Glutamatergic neuron (in vitro differentiated cells): ENCODE results near the gene TLK2. TPM values are rescaled to one million over a fixed set of nuclear protein-coding genes. Genes with fewer than 3 reads are reported as not detected.
"Not testable (repeated sequence)": the region's sequence is repeated elsewhere in the genome, so short reads cannot be mapped to it uniquely, and the experiment has no call there.

Experiments
- DNase-seq: peaks from one replicate; pipeline ENCODE4 v3.0.0; 2022
- H3K27ac Mint-ChIP-seq: one replicate; pipeline ENCODE4 v1.8.0; 2020; ENCODE audit warnings: mild to moderate bottlenecking, mixed read lengths, inconsistent platforms; ENCODE audit not compliant: unreplicated experiment
- H3K27me3 Mint-ChIP-seq: one replicate; pipeline ENCODE4 v1.8.0; 2020; ENCODE audit warnings: mild to moderate bottlenecking, moderate library complexity, mixed read lengths, inconsistent platforms; ENCODE audit not compliant: unreplicated experiment
- H3K36me3 Mint-ChIP-seq: one replicate; pipeline ENCODE4 v1.8.0; 2020; ENCODE audit warnings: mild to moderate bottlenecking, mixed read lengths, inconsistent platforms; ENCODE audit not compliant: unreplicated experiment
- H3K4me1 Mint-ChIP-seq: one replicate; pipeline ENCODE4 v1.8.0; 2020; ENCODE audit warnings: mild to moderate bottlenecking, low read depth, mixed read lengths, inconsistent platforms; ENCODE audit not compliant: unreplicated experiment
- H3K4me3 Mint-ChIP-seq: one replicate; pipeline ENCODE4 v1.8.0; 2020; ENCODE audit warnings: mild to moderate bottlenecking, mixed read lengths, inconsistent platforms; ENCODE audit not compliant: unreplicated experiment
- H3K9me3 Mint-ChIP-seq: one replicate; pipeline ENCODE4 v1.8.0; 2020; ENCODE audit warnings: mild to moderate bottlenecking, moderate library complexity, mixed read lengths, inconsistent platforms; ENCODE audit not compliant: unreplicated experiment
- CTCF ChIP-seq: fragments of 200-600 bp; sonication (generic); IDR thresholded peaks from one replicate; pipeline ENCODE4 v1.5.0; 2021; ENCODE audit not compliant: partially characterized antibody, unreplicated experiment
- total RNA-seq: library from RNA; stranded (reverse); fragmentation: NEBNext Ultra II Directional; extraction: Animal tissue kit (Norgen Biotek cat#: 25700); gene quantifications from one replicate; pipeline ENCODE4 v1.2.1, GENCODE V29; 2021; ENCODE audit not compliant: unreplicated experiment

TLK2 gene
- total RNA-seq, 1 donor from 2014 or later, result 61.5 TPM

GRCh38 chr17:62552851-62553659 lies 74.4 kb downstream of the TLK2 start:
- H3K27ac Mint-ChIP-seq, result peak overlapping the region; percentile 12
- not testable (repeated sequence) for H3K4me3 Mint-ChIP-seq

GRCh38 chr17:62557532-62557931 lies 78.9 kb downstream of the TLK2 start:
- H3K27ac Mint-ChIP-seq, result peak overlapping the region; percentile 57
- not testable (repeated sequence) for H3K27me3 Mint-ChIP-seq

More at GRCh38 chr17:62552851-62553659, 74.4 kb downstream of the TLK2 start:
- H3K27me3 Mint-ChIP-seq, H3K4me1 Mint-ChIP-seq, H3K9me3 Mint-ChIP-seq, H3K36me3 Mint-ChIP-seq, DNase-seq: not testable (repeated sequence)
- TF ChIP-seq CTCF, result peak; percentile 53

GRCh38 chr17:62558941-62559340 lies 80.3 kb downstream of the TLK2 start:
- DNase-seq, H3K36me3 Mint-ChIP-seq, H3K4me3 Mint-ChIP-seq, H3K27me3 Mint-ChIP-seq, H3K4me1 Mint-ChIP-seq, H3K9me3 Mint-ChIP-seq: not testable (repeated sequence)
- H3K27ac Mint-ChIP-seq, result peak overlapping the region; percentile 64

More at GRCh38 chr17:62557532-62557931, 78.9 kb downstream of the TLK2 start:
- H3K4me1 Mint-ChIP-seq, DNase-seq, H3K9me3 Mint-ChIP-seq, H3K36me3 Mint-ChIP-seq, H3K4me3 Mint-ChIP-seq: not testable (repeated sequence)

- not testable (repeated sequence) for H3K27ac Mint-ChIP-seq, H3K4me1 Mint-ChIP-seq, H3K36me3 Mint-ChIP-seq, H3K4me3 Mint-ChIP-seq, H3K27me3 Mint-ChIP-seq, H3K9me3 Mint-ChIP-seq, DNase-seq
These were observed 82.3 kb downstream of the TLK2 start for GRCh38 chr17:62560971-62561370.

GRCh38 chr17:62562656-62563055 lies 84.0 kb downstream of the TLK2 start:
- peaks cover 5% of the 10 kb centered on the region for H3K9me3 Mint-ChIP-seq
- DNase-seq, result no peak
- peaks cover 5% of the 10 kb centered on the region for H3K36me3 Mint-ChIP-seq
- H3K4me1 Mint-ChIP-seq, result peaks cover 1% of the 10 kb centered on the region
- no peak overlapping the region for H3K27ac Mint-ChIP-seq
- no peak for TF ChIP-seq CTCF
- H3K4me3 Mint-ChIP-seq, result no peak overlapping the region
- no peaks in the 10 kb centered on the region for H3K27me3 Mint-ChIP-seq

GRCh38 chr17:62565817-62566216 lies 87.2 kb downstream of the TLK2 start:
- H3K27me3 Mint-ChIP-seq, result no peaks in the 10 kb centered on the region
- no peaks in the 10 kb centered on the region for H3K4me1 Mint-ChIP-seq
- no peak overlapping the region for H3K4me3 Mint-ChIP-seq
- H3K27ac Mint-ChIP-seq, result no peak overlapping the region
- peaks cover 5% of the 10 kb centered on the region for H3K36me3 Mint-ChIP-seq
- no peak for TF ChIP-seq CTCF
- peaks cover 5% of the 10 kb centered on the region for H3K9me3 Mint-ChIP-seq
- DNase-seq, result no peak
